HEK293 (cell line): ENCODE results near the gene ARHGAP10.

Source experiments
- CTCF ChIA-PET: fragments of 350-600 bp; formaldehyde crosslinking; extraction: SDS; loops from one replicate; lab custom pipeline; 2021; ENCODE audit warnings: antibody characterized with exemption; lab: Yijun Ruan, JAX
- POLR2A ChIA-PET: fragments of 300-600 bp; formaldehyde crosslinking; extraction: SDS; loops from one replicate; lab custom pipeline; 2020; ENCODE audit warnings: antibody characterized with exemption, inconsistent platforms; lab: Yijun Ruan, JAX
- H3K27ac ChIP-seq: fragments of 200-500 bp; sonication (Bioruptor generic); 2 replicates; pipeline ENCODE4 v1.5.1; 2014; ENCODE audit warnings: low read depth, low read length, control low read depth, inconsistent platforms; ENCODE audit errors: extremely low read depth
- H3K36me3 ChIP-seq, 2 experiments: fragments of 200-500 bp in 1 of 2; sonication (Bioruptor generic) in 1 of 2; 1 replicate in 1 of 2; 2 replicates in 1 of 2; pipeline ENCODE4 v1.5.1; 2014 to 2017; ENCODE audit warnings: inconsistent platforms in 2 of 2, low read length in 2 of 2; ENCODE audit not compliant: control insufficient read depth in 2 of 2, insufficient read depth in 1 of 2
- H3K4me1 ChIP-seq: fragments of 200-500 bp; sonication (Bioruptor generic); 2 replicates; pipeline ENCODE4 v1.5.1; 2014; ENCODE audit warnings: mild to moderate bottlenecking, low read length, inconsistent platforms; ENCODE audit not compliant: control insufficient read depth, insufficient read depth
- H3K4me3 ChIP-seq: 2 replicates; pipeline ENCODE4 v1.5.1; 2011; ENCODE audit warnings: low read depth, mild to moderate bottlenecking, control low read depth, low read length, moderate library complexity
- H3K9me3 ChIP-seq: fragments of 200-500 bp; sonication (Bioruptor generic); 2 replicates; pipeline ENCODE4 v1.5.1; 2014; ENCODE audit warnings: low read depth, low read length, inconsistent platforms; ENCODE audit not compliant: control insufficient read depth, insufficient read depth
- FEZF1 ChIP-seq: fragments of 450-650 bp; formaldehyde crosslinking; IDR thresholded peaks from 2 replicates; pipeline ENCODE4 v1.5.1; 2016; ENCODE audit warnings: missing biosample characterization, missing genetic modification characterization
- GLIS2 ChIP-seq: fragments of 450-650 bp; formaldehyde crosslinking; IDR thresholded peaks from 2 replicates; pipeline ENCODE4 v1.5.1; 2016; ENCODE audit warnings: missing biosample characterization, missing genetic modification characterization
- OSR2 ChIP-seq: fragments of 450-650 bp; formaldehyde crosslinking; IDR thresholded peaks from 2 replicates; pipeline ENCODE4 v1.5.1; 2016; ENCODE audit warnings: missing biosample characterization, missing genetic modification characterization
- SCRT2 ChIP-seq: fragments of 450-650 bp; formaldehyde crosslinking; IDR thresholded peaks from 2 replicates; pipeline ENCODE4 v1.5.1; 2016; ENCODE audit warnings: missing biosample characterization, missing genetic modification characterization
- ZNF132 ChIP-seq: fragments of 450-650 bp; formaldehyde crosslinking; IDR thresholded peaks from 2 replicates; pipeline ENCODE4 v1.5.1; 2017; ENCODE audit warnings: missing biosample characterization, missing genetic modification characterization, borderline replicate concordance
- ZNF239 ChIP-seq: fragments of 450-650 bp; formaldehyde crosslinking; IDR thresholded peaks from 2 replicates; pipeline ENCODE4 v1.5.1; 2016; ENCODE audit warnings: missing biosample characterization, missing genetic modification characterization
- ZNF248 ChIP-seq: fragments of 450-650 bp; formaldehyde crosslinking; IDR thresholded peaks from 2 replicates; pipeline ENCODE4 v1.5.1; 2017; ENCODE audit warnings: missing biosample characterization, missing genetic modification characterization
- ZNF292 ChIP-seq: fragments of 450-650 bp; formaldehyde crosslinking; IDR thresholded peaks from 2 replicates; pipeline ENCODE4 v1.5.1; 2016; ENCODE audit warnings: low read depth, missing biosample characterization, missing genetic modification characterization, borderline replicate concordance
- ZNF544 ChIP-seq: fragments of 450-650 bp; formaldehyde crosslinking; IDR thresholded peaks from 2 replicates; pipeline ENCODE4 v1.5.0; 2017; ENCODE audit warnings: missing biosample characterization, missing genetic modification characterization
- ZNF561 ChIP-seq: fragments of 450-650 bp; IDR thresholded peaks from 2 replicates; pipeline ENCODE4 v1.5.1; 2018; ENCODE audit warnings: missing biosample characterization, missing genetic modification characterization, borderline replicate concordance
- ZNF610 ChIP-seq: fragments of 450-650 bp; formaldehyde crosslinking; IDR thresholded peaks from 2 replicates; pipeline ENCODE4 v1.5.1; 2016; ENCODE audit warnings: missing biosample characterization, missing genetic modification characterization, borderline replicate concordance
- ZNF621 ChIP-seq: fragments of 450-650 bp; formaldehyde crosslinking; IDR thresholded peaks from 2 replicates; pipeline ENCODE4 v1.5.1; 2017; ENCODE audit warnings: missing biosample characterization, missing genetic modification characterization
- ZNF76 ChIP-seq: fragments of 450-650 bp; formaldehyde crosslinking; IDR thresholded peaks from 2 replicates; pipeline ENCODE4; 2016; ENCODE audit warnings: low read depth, missing biosample characterization, missing genetic modification characterization, borderline replicate concordance
- ZNF776 ChIP-seq: fragments of 450-650 bp; formaldehyde crosslinking; IDR thresholded peaks from 2 replicates; pipeline ENCODE4 v1.5.0; 2017; ENCODE audit warnings: missing biosample characterization, missing genetic modification characterization, borderline replicate concordance
- TF ChIP-seq, protein P1 (sequence below): fragments of 450-650 bp; formaldehyde crosslinking; IDR thresholded peaks from 2 replicates; pipeline ENCODE4 v1.5.1; 2016; ENCODE audit warnings: missing biosample characterization, missing genetic modification characterization
- TF ChIP-seq, protein P2 (sequence below): fragments of 450-650 bp; formaldehyde crosslinking; IDR thresholded peaks from 2 replicates; pipeline ENCODE4 v1.5.1; 2016; ENCODE audit warnings: missing biosample characterization, missing genetic modification characterization
- TF ChIP-seq, protein P3 (sequence below): fragments of 450-650 bp; formaldehyde crosslinking; IDR thresholded peaks from 2 replicates; pipeline ENCODE4 v1.5.1; 2016; ENCODE audit warnings: missing biosample characterization, missing genetic modification characterization
- TF ChIP-seq, protein P4 (sequence below): fragments of 450-650 bp; formaldehyde crosslinking; IDR thresholded peaks from 2 replicates; pipeline ENCODE4 v1.5.1; 2016; ENCODE audit warnings: missing biosample characterization, missing genetic modification characterization

ARHGAP10 gene

DNA sequence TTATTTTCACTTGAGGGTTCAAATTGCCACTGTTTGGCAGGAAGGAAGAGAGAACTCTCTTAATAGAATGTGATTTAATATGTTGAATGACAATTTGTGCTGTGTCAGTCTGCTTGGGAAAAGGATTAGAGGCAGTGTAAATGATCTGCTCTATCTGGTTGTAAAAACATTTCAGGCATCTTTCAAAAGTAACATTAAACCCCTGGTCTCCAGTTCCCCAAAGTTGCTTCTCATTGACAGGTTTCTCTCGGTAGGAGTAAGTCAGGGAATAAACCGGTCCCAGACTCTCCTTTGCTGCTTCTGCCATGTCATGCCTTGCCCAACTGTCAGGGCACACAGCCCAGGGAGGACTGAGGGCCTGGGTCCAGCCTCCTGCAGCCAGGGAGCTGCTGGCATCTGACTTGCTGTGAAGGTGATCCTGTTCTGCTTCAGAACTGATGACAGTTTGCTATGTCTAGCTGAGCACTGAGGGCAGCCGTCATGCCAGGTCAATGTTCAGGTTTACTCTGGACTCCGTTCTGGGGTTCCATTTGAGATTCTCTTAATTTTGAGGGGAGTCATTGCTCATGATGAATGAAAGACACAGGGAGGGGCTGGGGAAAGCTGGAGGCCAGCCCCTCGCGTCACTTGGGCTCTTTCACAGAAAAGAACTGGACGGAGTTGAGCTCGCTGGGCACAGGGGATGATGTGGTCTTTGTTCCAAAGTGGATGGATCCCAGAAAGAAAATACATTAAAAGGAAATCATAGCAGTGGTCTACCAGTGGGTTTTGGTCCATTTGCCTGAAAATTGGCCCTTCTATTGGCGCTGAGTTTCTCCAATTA is 312.4 kb downstream of the ARHGAP10 start:
- no peak overlapping the region for H3K27ac ChIP-seq
- TF ChIP-seq OSR2 (tag by site-specific recombination) (peak; percentile 40; the same call in 1 of the 2 replicates), ZNF248 (tag by site-specific recombination) (no peak)
- H3K4me1 ChIP-seq, result peaks cover 4% of the 10 kb centered on the region
- no peaks in the 10 kb centered on the region for H3K9me3 ChIP-seq
- no peak overlapping the region for H3K4me3 ChIP-seq
- POLR2A ChIA-PET, result interaction anchor here (0.6 kb wide), 1 partner anchor 306 kb away, joined by 3 read pairs; no protein-coding TSS in a partner anchor
- CTCF ChIA-PET, result interaction anchor here (0.8 kb wide), 1 partner anchor 9 kb away, joined by 3 read pairs; no protein-coding TSS in a partner anchor
- no peaks in the 10 kb centered on the region for H3K36me3 ChIP-seq

DNA sequence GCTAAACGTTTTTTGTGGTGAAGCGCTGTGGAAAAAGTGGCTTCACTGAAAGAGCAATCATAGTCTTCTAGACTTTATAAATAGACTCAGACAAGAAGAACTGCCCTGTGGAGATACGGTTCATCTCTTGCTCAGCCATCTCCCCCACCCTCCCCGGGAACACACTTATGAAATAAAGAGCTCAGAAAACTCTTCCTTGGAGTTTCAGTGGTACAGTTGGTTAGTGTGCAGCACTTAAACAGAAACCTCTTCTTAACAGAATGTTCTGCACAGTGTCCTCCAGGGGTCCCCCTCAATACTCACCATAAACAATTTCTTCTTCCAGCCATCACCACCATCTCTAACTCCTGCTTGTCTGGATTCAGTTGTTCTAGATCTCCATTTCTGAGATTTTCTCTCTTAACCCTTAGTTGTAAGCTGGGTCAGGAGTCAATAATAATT is 313.0 kb downstream of the ARHGAP10 start:
- 0 out of 2 replicates have a peak, but pooled peaks have one; percentile 8 for TF ChIP-seq FEZF1 (tag by site-specific recombination)
- TF ChIP-seq ZNF561 (tag by site-specific recombination), result no peak
- TF ChIP-seq, all 188 proteins: peak for 1
- ChIA-PET POLR2A (interaction anchor here (0.5 to 0.6 kb wide), 2 partner anchors 10 to 307 kb away, joined by 3 read pairs; no protein-coding TSS in a partner anchor), CTCF (interaction anchor here (0.8 kb wide), 1 partner anchor 9 kb away, joined by 3 read pairs; no protein-coding TSS in a partner anchor)
- Histone ChIP-seq H3K9me3 (no peaks in the 10 kb centered on the region), H3K4me1 (peaks cover 4% of the 10 kb centered on the region), H3K4me3 (no peak overlapping the region), H3K27ac (no peak overlapping the region), H3K36me3 (no peaks in the 10 kb centered on the region)

DNA sequence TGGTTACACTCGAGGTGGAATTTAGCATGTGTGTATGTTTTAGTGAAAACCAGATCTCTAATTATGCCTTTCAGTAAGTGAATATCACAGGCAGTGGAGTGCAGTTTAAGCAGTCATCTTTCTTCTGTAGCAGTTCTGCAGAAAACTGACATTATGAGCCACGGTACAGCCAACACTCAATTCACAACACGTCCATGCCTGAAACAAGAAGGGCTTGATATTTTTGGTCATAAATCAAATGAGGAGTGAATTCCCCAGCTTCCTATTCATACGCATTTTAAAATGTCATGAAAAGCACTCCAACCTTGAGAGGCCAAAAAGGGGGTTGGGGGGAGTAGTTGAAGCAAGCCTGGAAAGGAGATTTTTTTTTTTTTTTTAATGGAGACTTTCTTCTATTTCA is 316.7 kb downstream of the ARHGAP10 start:
- peaks cover 7% of the 10 kb centered on the region for H3K4me1 ChIP-seq
- POLR2A ChIA-PET, result interaction anchor here (0.7 kb wide), 1 partner anchor 114 kb away, joined by 4 read pairs; no protein-coding TSS in a partner anchor
- CTCF ChIA-PET, result interaction anchor here (0.6 kb wide), 1 partner anchor 9 kb away, joined by 3 read pairs; no protein-coding TSS in a partner anchor
- no peaks in the 10 kb centered on the region for H3K9me3 ChIP-seq
- no peak overlapping the region for H3K4me3 ChIP-seq
- H3K36me3 ChIP-seq, result no peaks in the 10 kb centered on the region
- H3K27ac ChIP-seq, result no peak overlapping the region
- TF ChIP-seq ZNF621 (no peak), ZNF544 (tag by site-specific recombination) (no peak), GLIS2 (no peak), ZNF292 (no peak), ZNF610 (tag by site-specific recombination) (no peak), ZNF132 (no peak), ZNF776 (tag by site-specific recombination) (no peak), ZNF76 (tag by site-specific recombination) (no peak), ZNF239 (tag by site-specific recombination) (no peak), SCRT2 (tag by site-specific recombination) (no peak)
- TF ChIP-seq, protein P1, sequence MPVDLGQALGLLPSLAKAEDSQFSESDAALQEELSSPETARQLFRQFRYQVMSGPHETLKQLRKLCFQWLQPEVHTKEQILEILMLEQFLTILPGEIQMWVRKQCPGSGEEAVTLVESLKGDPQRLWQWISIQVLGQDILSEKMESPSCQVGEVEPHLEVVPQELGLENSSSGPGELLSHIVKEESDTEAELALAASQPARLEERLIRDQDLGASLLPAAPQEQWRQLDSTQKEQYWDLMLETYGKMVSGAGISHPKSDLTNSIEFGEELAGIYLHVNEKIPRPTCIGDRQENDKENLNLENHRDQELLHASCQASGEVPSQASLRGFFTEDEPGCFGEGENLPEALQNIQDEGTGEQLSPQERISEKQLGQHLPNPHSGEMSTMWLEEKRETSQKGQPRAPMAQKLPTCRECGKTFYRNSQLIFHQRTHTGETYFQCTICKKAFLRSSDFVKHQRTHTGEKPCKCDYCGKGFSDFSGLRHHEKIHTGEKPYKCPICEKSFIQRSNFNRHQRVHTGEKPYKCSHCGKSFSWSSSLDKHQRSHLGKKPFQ (tag by site-specific recombination), result no peak
- TF ChIP-seq, protein P2, sequence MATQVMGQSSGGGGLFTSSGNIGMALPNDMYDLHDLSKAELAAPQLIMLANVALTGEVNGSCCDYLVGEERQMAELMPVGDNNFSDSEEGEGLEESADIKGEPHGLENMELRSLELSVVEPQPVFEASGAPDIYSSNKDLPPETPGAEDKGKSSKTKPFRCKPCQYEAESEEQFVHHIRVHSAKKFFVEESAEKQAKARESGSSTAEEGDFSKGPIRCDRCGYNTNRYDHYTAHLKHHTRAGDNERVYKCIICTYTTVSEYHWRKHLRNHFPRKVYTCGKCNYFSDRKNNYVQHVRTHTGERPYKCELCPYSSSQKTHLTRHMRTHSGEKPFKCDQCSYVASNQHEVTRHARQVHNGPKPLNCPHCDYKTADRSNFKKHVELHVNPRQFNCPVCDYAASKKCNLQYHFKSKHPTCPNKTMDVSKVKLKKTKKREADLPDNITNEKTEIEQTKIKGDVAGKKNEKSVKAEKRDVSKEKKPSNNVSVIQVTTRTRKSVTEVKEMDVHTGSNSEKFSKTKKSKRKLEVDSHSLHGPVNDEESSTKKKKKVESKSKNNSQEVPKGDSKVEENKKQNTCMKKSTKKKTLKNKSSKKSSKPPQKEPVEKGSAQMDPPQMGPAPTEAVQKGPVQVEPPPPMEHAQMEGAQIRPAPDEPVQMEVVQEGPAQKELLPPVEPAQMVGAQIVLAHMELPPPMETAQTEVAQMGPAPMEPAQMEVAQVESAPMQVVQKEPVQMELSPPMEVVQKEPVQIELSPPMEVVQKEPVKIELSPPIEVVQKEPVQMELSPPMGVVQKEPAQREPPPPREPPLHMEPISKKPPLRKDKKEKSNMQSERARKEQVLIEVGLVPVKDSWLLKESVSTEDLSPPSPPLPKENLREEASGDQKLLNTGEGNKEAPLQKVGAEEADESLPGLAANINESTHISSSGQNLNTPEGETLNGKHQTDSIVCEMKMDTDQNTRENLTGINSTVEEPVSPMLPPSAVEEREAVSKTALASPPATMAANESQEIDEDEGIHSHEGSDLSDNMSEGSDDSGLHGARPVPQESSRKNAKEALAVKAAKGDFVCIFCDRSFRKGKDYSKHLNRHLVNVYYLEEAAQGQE, result no peak
- TF ChIP-seq, protein P3, sequence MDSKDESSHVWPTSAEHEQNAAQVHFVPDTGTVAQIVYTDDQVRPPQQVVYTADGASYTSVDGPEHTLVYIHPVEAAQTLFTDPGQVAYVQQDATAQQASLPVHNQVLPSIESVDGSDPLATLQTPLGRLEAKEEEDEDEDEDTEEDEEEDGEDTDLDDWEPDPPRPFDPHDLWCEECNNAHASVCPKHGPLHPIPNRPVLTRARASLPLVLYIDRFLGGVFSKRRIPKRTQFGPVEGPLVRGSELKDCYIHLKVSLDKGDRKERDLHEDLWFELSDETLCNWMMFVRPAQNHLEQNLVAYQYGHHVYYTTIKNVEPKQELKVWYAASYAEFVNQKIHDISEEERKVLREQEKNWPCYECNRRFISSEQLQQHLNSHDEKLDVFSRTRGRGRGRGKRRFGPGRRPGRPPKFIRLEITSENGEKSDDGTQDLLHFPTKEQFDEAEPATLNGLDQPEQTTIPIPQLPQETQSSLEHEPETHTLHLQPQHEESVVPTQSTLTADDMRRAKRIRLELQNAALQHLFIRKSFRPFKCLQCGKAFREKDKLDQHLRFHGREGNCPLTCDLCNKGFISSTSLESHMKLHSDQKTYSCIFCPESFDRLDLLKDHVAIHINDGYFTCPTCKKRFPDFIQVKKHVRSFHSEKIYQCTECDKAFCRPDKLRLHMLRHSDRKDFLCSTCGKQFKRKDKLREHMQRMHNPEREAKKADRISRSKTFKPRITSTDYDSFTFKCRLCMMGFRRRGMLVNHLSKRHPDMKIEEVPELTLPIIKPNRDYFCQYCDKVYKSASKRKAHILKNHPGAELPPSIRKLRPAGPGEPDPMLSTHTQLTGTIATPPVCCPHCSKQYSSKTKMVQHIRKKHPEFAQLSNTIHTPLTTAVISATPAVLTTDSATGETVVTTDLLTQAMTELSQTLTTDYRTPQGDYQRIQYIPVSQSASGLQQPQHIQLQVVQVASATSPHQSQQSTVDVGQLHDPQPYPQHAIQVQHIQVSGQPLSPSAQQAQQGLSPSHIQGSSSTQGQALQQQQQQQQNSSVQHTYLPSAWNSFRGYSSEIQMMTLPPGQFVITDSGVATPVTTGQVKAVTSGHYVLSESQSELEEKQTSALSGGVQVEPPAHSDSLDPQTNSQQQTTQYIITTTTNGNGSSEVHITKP (tag by site-specific recombination), result no peak
- TF ChIP-seq, protein P4, sequence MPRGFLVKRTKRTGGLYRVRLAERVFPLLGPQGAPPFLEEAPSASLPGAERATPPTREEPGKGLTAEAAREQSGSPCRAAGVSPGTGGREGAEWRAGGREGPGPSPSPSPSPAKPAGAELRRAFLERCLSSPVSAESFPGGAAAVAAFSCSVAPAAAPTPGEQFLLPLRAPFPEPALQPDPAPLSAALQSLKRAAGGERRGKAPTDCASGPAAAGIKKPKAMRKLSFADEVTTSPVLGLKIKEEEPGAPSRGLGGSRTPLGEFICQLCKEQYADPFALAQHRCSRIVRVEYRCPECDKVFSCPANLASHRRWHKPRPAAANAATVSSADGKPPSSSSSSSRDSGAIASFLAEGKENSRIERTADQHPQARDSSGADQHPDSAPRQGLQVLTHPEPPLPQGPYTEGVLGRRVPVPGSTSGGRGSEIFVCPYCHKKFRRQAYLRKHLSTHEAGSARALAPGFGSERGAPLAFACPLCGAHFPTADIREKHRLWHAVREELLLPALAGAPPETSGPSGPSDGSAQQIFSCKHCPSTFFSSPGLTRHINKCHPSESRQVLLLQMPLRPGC, result no peak
